Gastrocnemius medialis (tissue), 4 donors: Measurements from ENCODE around the gene SGCD.

Experiments
- POLR2A ChIP-seq, 2 donors: fragments of 450-650 bp; IDR thresholded peaks; one replicate each; pipeline ENCODE4 v1.6.1; 2017; ENCODE audit warnings: antibody characterized with exemption in 2 of 2, mild to moderate bottlenecking in 2 of 2, moderate library complexity in 2 of 2
- TF ChIP-seq, protein P1 (sequence below), 5 experiments: fragments of 450-650 bp in 3 of 5; fragments of 200-600 bp in 2 of 5; sonication (generic) in 2 of 5; IDR thresholded peaks in 4 of 5; conservative IDR thresholded peaks in 1 of 5; 1 replicate in 4 of 5; 2 replicates in 1 of 5; pipeline ENCODE4 v1.5.1; 2016 to 2019; ENCODE audit warnings: antibody characterized with exemption in 5 of 5, mild to moderate bottlenecking in 3 of 5, moderate library complexity in 3 of 5

DNA sequence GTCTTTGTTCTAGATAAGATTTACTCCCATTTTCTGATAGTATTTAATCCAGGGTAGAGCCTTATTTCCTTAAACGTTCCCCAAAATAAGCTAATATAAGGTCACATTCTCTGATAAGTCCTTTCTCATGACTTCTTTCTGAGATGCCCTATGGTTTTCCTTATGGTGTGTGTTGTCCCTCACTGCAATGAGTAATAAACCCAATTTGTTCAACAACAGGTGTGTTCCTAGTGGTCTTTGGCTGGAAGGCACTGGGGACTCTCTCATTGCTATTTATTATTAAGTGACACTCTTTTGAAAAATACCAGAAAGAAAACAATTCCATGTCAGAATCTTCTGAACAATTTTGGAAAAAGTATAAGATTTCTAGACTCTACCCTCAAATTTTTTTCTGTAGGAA lies 266.6 kb downstream of the SGCD start:
- TF ChIP-seq, protein P1, sequence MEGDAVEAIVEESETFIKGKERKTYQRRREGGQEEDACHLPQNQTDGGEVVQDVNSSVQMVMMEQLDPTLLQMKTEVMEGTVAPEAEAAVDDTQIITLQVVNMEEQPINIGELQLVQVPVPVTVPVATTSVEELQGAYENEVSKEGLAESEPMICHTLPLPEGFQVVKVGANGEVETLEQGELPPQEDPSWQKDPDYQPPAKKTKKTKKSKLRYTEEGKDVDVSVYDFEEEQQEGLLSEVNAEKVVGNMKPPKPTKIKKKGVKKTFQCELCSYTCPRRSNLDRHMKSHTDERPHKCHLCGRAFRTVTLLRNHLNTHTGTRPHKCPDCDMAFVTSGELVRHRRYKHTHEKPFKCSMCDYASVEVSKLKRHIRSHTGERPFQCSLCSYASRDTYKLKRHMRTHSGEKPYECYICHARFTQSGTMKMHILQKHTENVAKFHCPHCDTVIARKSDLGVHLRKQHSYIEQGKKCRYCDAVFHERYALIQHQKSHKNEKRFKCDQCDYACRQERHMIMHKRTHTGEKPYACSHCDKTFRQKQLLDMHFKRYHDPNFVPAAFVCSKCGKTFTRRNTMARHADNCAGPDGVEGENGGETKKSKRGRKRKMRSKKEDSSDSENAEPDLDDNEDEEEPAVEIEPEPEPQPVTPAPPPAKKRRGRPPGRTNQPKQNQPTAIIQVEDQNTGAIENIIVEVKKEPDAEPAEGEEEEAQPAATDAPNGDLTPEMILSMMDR (IDR thresholded peaks at IDR 0.05 in 4 of 5, conservative IDR thresholded peaks at IDR 0.05 in 1 of 5): no peak
- no peak for TF ChIP-seq POLR2A (IDR thresholded peaks at IDR 0.05)
